K562 (cell line): ENCODE measurements around the gene ANKS1B. TPM values are rescaled to one million over a fixed set of nuclear protein-coding genes. Genes with fewer than 3 reads are reported as not detected.

Experiments used
- ATAC-seq: fragments of 200-7000 bp; cut with Tn5 transposase; 3 replicates; pipeline ENCODE4 v1.9.1; 2020; ENCODE audit warnings: moderate library complexity
- BruUV-seq: library from RNA; stranded (reverse); fragments of 400-500 nt; replicated peaks from 2 replicates; lab custom pipeline; 2021; lab: Mats Ljungman, UMichigan
- CTCF ChIA-PET: fragments of 300-600 bp; formaldehyde crosslinking; extraction: SDS; loops from one replicate; lab custom pipeline; 2021; ENCODE audit warnings: low intra/inter-chr PET ratio; lab: Yijun Ruan, JAX
- POLR2A ChIA-PET: fragments of 300-600, 350-650 bp; sonication (Branson Sonifier 250); formaldehyde crosslinking; extraction: SDS; loops from one replicate; lab custom pipeline; 2021; ENCODE audit warnings: antibody characterized with exemption, inconsistent platforms; lab: Yijun Ruan, JAX
- DNase-seq, 4 experiments: peaks; one replicate each; pipeline versions ENCODE4 v3.0.0 to v3.0.0-alpha.2; 2011 to 2018; ENCODE audit warnings: low spot score in 3 of 4, mixed read lengths in 3 of 4; ENCODE audit errors: extremely low read depth in 1 of 4
- FAIRE-seq: peaks from 2 replicates; lab custom pipeline; 2011; peaks lifted over from hg19 to GRCh38; lab: Jason Lieb, UNC
- H2AFZ ChIP-seq: 2 replicates; pipeline ENCODE4 v1.6.0; 2011; ENCODE audit warnings: low read depth, low read length, control low read depth, inconsistent platforms
- H3K27ac ChIP-seq: fragments of 200-600 bp; 3 replicates; pipeline ENCODE4 v1.8.0; 2011; ENCODE audit warnings: low read depth, mild to moderate bottlenecking, control low read depth, inconsistent platforms, low read length, moderate library complexity, mixed read lengths; ENCODE audit errors: extremely low read depth
- H3K27me3 ChIP-seq, 2 experiments: fragments of 300-600 bp in 1 of 2; 2 replicates in 1 of 2; 3 replicates in 1 of 2; pipeline versions ENCODE4 v1.6.0 to v1.8.0; 2011; ENCODE audit warnings: inconsistent platforms in 2 of 2, low read length in 2 of 2, mild to moderate bottlenecking in 1 of 2, mixed read lengths in 1 of 2, moderate library complexity in 1 of 2; ENCODE audit not compliant: control insufficient read depth in 2 of 2, insufficient read depth in 2 of 2
- H3K36me3 ChIP-seq: fragments of 300-600 bp; 3 replicates; pipeline ENCODE4 v1.8.0; 2011; ENCODE audit warnings: mild to moderate bottlenecking, low read length, inconsistent platforms; ENCODE audit not compliant: control insufficient read depth, insufficient read depth
- H3K4me1 ChIP-seq, 2 experiments: fragments of 200-600 bp in 1 of 2; replicated peaks in 1 of 2; 2 replicates in 1 of 2; 3 replicates in 1 of 2; pipeline versions ENCODE4 v1.5.1 to v1.8.0; 2011; ENCODE audit warnings: inconsistent platforms in 2 of 2, low read length in 2 of 2, mild to moderate bottlenecking in 1 of 2, mixed read lengths in 1 of 2, moderate library complexity in 1 of 2; ENCODE audit not compliant: control insufficient read depth in 2 of 2, insufficient read depth in 2 of 2
- H3K4me2 ChIP-seq: 2 replicates; pipeline ENCODE4 v1.6.1; 2011; ENCODE audit warnings: low read length, control low read depth, inconsistent platforms, mixed read lengths; ENCODE audit not compliant: insufficient read depth
- H3K4me3 ChIP-seq: fragments of 200-600 bp; sonication (generic), shearing (Covaris generic); 2 replicates; pipeline ENCODE4 v1.5.1; 2016; ENCODE audit warnings: control low read depth, inconsistent platforms
- H3K79me2 ChIP-seq: fragments of 200-600 bp; 3 replicates; pipeline ENCODE4 v1.8.0; 2011; ENCODE audit warnings: low read length, inconsistent platforms; ENCODE audit not compliant: control insufficient read depth, insufficient read depth
- H3K9ac ChIP-seq, 2 experiments: 2 replicates each; pipeline versions ENCODE4 v1.6.0 to v1.6.1; 2011; ENCODE audit warnings: low read depth in 2 of 2, low read length in 2 of 2, control low read depth in 1 of 2, inconsistent platforms in 1 of 2, mild to moderate bottlenecking in 1 of 2, mixed read lengths in 1 of 2; ENCODE audit not compliant: insufficient read depth in 1 of 2
- H3K9me1 ChIP-seq: one replicate; pipeline ENCODE4 v1.6.0; 2011; ENCODE audit warnings: inconsistent platforms, mild to moderate bottlenecking, low read length, moderate library complexity; ENCODE audit not compliant: control insufficient read depth, insufficient read depth
- H3K9me3 ChIP-seq: replicated peaks from 2 replicates; pipeline ENCODE4 v1.5.1; 2011; ENCODE audit warnings: low read depth, low read length, inconsistent platforms; ENCODE audit not compliant: control insufficient read depth, insufficient read depth
- H4K20me1 ChIP-seq: replicated peaks from 2 replicates; pipeline ENCODE4 v1.6.1; 2011; ENCODE audit warnings: low read length, inconsistent platforms, mixed read lengths; ENCODE audit not compliant: control insufficient read depth, insufficient read depth
- BCL6 ChIP-seq: fragments of 250-450 bp; sonication (Bioruptor Pico); IDR thresholded peaks from 2 replicates; pipeline ENCODE4 v1.4.0; 2020
- BMI1 ChIP-seq: fragments of 150-350 bp; IDR thresholded peaks from 2 replicates; pipeline ENCODE4 v1.6.1; 2014; ENCODE audit warnings: low read length
- C11orf30 ChIP-seq: fragments of 450-650 bp; IDR thresholded peaks from 2 replicates; pipeline ENCODE4 v1.6.1; 2016; ENCODE audit warnings: low read depth, mild to moderate bottlenecking
- DDX20 ChIP-seq: fragments of 450-650 bp; IDR thresholded peaks from 2 replicates; pipeline ENCODE4 v1.6.1; 2016; ENCODE audit warnings: missing genetic modification characterization, low read depth, mild to moderate bottlenecking, missing compliant biosample characterization, moderate library complexity
- FOXK2 ChIP-seq, 2 experiments: fragments of 450-650 bp; IDR thresholded peaks in 1 of 2; conservative IDR thresholded peaks in 1 of 2; 2 replicates each; pipeline ENCODE4 v1.6.1; 2016; ENCODE audit warnings: low read depth in 2 of 2, mild to moderate bottlenecking in 1 of 2
- FOXP4 ChIP-seq: sonication (generic); formaldehyde crosslinking; IDR thresholded peaks from 2 replicates; pipeline ENCODE4 v1.8.0; 2022; ENCODE audit warnings: mild to moderate bottlenecking, missing genetic modification reagents, borderline replicate concordance
- KAT7 ChIP-seq: sonication (generic); formaldehyde crosslinking; IDR thresholded peaks from 2 replicates; pipeline ENCODE4 v1.8.0; 2022; ENCODE audit warnings: missing genetic modification reagents, mild to moderate bottlenecking, borderline replicate concordance
- MAFF ChIP-seq: IDR thresholded peaks from 2 replicates; pipeline ENCODE4 v1.6.1; 2012; ENCODE audit warnings: low read length, improper control_type of control experiment
- MAFK ChIP-seq: IDR thresholded peaks from 2 replicates; pipeline ENCODE4 v1.6.1; 2011; ENCODE audit warnings: low read length, improper control_type of control experiment
- NCOA4 ChIP-seq: fragments of 450-650 bp; IDR thresholded peaks from 2 replicates; pipeline ENCODE4 v1.6.1; 2018; ENCODE audit warnings: mild to moderate bottlenecking; ENCODE audit not compliant: partially characterized antibody
- NR0B1 ChIP-seq: fragments of 450-650 bp; IDR thresholded peaks from one replicate; pipeline ENCODE4 v1.6.1; 2018; ENCODE audit warnings: mild to moderate bottlenecking, moderate library complexity; ENCODE audit not compliant: partially characterized antibody
- TCF7 ChIP-seq: sonication (generic); IDR thresholded peaks from 2 replicates; pipeline ENCODE4 v1.6.1; 2016; ENCODE audit warnings: antibody characterized with exemption, borderline replicate concordance
- ZNF134 ChIP-seq: fragments of 250-450 bp; sonication (Bioruptor Pico); conservative IDR thresholded peaks from 2 replicates; pipeline ENCODE4 v1.4.0; 2020
- ZNF316 ChIP-seq: fragments of 450-650 bp; IDR thresholded peaks from 2 replicates; pipeline ENCODE4 v1.6.1; 2016
- ZNF699 ChIP-seq: fragments of 250-450 bp; sonication (Bioruptor Pico); IDR thresholded peaks from 2 replicates; pipeline ENCODE4 v1.8.0; 2021; ENCODE audit warnings: mild to moderate bottlenecking, moderate library complexity; ENCODE audit not compliant: insufficient replicate concordance
- WGBS: fragments of 100-300 bp; shearing (Covaris generic); methylation state at CpG from one replicate; pipeline ENCODE4 v1.1.6; 2016; ENCODE audit warnings: low coverage, mixed read lengths; ENCODE audit not compliant: insufficient coverage; ENCODE audit errors: missing lambda C conversion rate; 5-methylcytosine and 5-hydroxymethylcytosine counted together
- in situ Hi-C: fragments of 300-500 bp; cut with MboI; formaldehyde crosslinking; loops from 4 replicates; pipeline ENCODE4 v1.15.0; 2018; ENCODE audit warnings: inconsistent platforms, mixed read lengths
- intact Hi-C: fragments of 100-400 bp; cut with micrococcal nuclease; formaldehyde crosslinking; loops from 2 replicates; pipeline ENCODE4 v1.14.2; 2022
- polyA plus RNA-seq, 8 experiments: library from polyadenylated mRNA; depleted of rRNA in 4 of 8; stranded (reverse) in 5 of 8; unstranded in 3 of 8; fragments of >200 nt; fragmentation: Nextera tagmentation in 2 of 8; fragmentation: Illumina TruSeq in 1 of 8; extraction: Ambion mirVana in 2 of 8; extraction: Trizol in 1 of 8; gene quantifications; 2 replicates each; pipeline versions ENCODE4 v1.2.1 to v1.2.3, GENCODE V29; 2011 to 2014; ENCODE audit warnings: inconsistent platforms in 1 of 8, missing spikeins in 1 of 8
- total RNA-seq, 7 experiments: library from RNA; depleted of rRNA in 6 of 7; stranded (reverse); fragments of >200 nt in 6 of 7; fragmentation: Illumina TruSeq in 2 of 7; extraction: Trizol in 2 of 7; gene quantifications; 2 replicates each; pipeline versions ENCODE4 v1.2.1 to v1.2.3, GENCODE V29; 2011 to 2021; ENCODE audit warnings: low replicate concordance in 1 of 7
- TF ChIP-seq, protein P1 (sequence below), 3 experiments: IDR thresholded peaks in 2 of 3; conservative IDR thresholded peaks in 1 of 3; 2 replicates each; pipeline ENCODE4 v1.5.1; 2011 to 2012; ENCODE audit warnings: low read length in 3 of 3, mild to moderate bottlenecking in 3 of 3, control low read depth in 2 of 3, improper control_type of control experiment in 1 of 3, inconsistent platforms in 1 of 3, low read depth in 1 of 3, mixed read lengths in 1 of 3, moderate library complexity in 1 of 3; ENCODE audit not compliant: insufficient read depth in 2 of 3
- TF ChIP-seq, protein P2 (sequence below): fragments of 200-800 bp; sonication (Bioruptor generic); IDR thresholded peaks from 2 replicates; pipeline ENCODE4 v1.6.1; 2017; ENCODE audit warnings: missing genetic modification characterization, missing compliant biosample characterization

Gene ANKS1B
- total and polyA plus RNA-seq, 9 of the 15 experiments (the other 6 are each of a cell fraction or from before 2014, with no cell fraction given) = 0.04 to 0.47 (median 0.28) TPM; not detected in 4

DNA sequence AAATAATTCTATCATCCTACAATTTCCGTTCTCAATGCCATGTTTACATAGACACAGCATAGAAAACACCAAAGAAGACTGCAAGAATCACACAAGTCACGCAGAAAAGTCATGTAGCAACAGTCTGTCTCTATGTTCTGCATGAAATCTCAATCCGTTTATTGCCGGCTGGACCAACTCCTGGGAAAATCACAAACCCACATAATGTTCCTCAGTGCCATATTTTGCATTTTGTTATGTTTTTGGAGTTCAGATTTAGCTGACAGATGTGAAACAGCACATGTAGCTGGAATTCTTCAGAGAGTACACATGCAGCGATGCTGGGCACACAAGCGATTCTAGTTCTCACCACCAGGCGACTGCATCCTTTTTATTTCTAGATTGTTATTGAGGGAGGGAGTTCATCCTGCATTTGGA is 1146.5 kb downstream of the ANKS1B start:
- Histone ChIP-seq H3K27ac (no peak overlapping the region), H2AFZ (no peak overlapping the region), H3K4me1 (no peaks in the 10 kb centered on the region), H3K36me3 (no peaks in the 10 kb centered on the region), H3K4me2 (no peak overlapping the region)
- in situ Hi-C loops = no loop called here
- no peak for TF ChIP-seq DDX20 (tag)
- no peak for TF ChIP-seq ZNF699 (CRISPR knock-in tag)
- no peak for TF ChIP-seq FOXP4 (CRISPR knock-in tag)
- TF ChIP-seq BMI1 = no peak
- TF ChIP-seq FOXK2 (conservative IDR thresholded peaks at IDR 0.05 in 1 of 2, IDR thresholded peaks at IDR 0.05 in 1 of 2; ENCODE audit: low read depth in 2 of 2) = no peak
- TF ChIP-seq, protein P1, sequence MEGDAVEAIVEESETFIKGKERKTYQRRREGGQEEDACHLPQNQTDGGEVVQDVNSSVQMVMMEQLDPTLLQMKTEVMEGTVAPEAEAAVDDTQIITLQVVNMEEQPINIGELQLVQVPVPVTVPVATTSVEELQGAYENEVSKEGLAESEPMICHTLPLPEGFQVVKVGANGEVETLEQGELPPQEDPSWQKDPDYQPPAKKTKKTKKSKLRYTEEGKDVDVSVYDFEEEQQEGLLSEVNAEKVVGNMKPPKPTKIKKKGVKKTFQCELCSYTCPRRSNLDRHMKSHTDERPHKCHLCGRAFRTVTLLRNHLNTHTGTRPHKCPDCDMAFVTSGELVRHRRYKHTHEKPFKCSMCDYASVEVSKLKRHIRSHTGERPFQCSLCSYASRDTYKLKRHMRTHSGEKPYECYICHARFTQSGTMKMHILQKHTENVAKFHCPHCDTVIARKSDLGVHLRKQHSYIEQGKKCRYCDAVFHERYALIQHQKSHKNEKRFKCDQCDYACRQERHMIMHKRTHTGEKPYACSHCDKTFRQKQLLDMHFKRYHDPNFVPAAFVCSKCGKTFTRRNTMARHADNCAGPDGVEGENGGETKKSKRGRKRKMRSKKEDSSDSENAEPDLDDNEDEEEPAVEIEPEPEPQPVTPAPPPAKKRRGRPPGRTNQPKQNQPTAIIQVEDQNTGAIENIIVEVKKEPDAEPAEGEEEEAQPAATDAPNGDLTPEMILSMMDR (IDR thresholded peaks at IDR 0.05 in 2 of 3, conservative IDR thresholded peaks at IDR 0.05 in 1 of 3; ENCODE audit: insufficient read depth in 2 of 3, low read depth in 1 of 3, low read length in 3 of 3) = peak; percentile 27 to 36 (median 35); a peak in 4 of 6 replicates
- TF ChIP-seq KAT7 (CRISPR knock-in tag) = no peak
- 0 out of 2 replicates have a peak, but pooled peaks have one; percentile 4 for TF ChIP-seq C11orf30
- 0 out of 2 replicates have a peak, but pooled peaks have one; percentile 35 for TF ChIP-seq MAFK
- TF ChIP-seq, protein P2, sequence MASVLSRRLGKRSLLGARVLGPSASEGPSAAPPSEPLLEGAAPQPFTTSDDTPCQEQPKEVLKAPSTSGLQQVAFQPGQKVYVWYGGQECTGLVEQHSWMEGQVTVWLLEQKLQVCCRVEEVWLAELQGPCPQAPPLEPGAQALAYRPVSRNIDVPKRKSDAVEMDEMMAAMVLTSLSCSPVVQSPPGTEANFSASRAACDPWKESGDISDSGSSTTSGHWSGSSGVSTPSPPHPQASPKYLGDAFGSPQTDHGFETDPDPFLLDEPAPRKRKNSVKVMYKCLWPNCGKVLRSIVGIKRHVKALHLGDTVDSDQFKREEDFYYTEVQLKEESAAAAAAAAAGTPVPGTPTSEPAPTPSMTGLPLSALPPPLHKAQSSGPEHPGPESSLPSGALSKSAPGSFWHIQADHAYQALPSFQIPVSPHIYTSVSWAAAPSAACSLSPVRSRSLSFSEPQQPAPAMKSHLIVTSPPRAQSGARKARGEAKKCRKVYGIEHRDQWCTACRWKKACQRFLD (CRISPR knock-in tag) = no peak
- no peak for TF ChIP-seq NR0B1
- TF ChIP-seq ZNF316 = peak; percentile 14; the same call in 1 of the 2 replicates
- no peak for TF ChIP-seq ZNF134 (CRISPR knock-in tag)
- no peak for TF ChIP-seq TCF7
- TF ChIP-seq BCL6 (CRISPR knock-in tag) = no peak
- 0 out of 2 replicates have a peak, but pooled peaks have one; percentile 9 for TF ChIP-seq MAFF
- TF ChIP-seq NCOA4 = no peak
- TF ChIP-seq, all 486 proteins: peak for 5
- ChIA-PET CTCF (no interaction called here), POLR2A (interaction anchor here (0.5 kb wide), 1 partner anchor 459 kb away, joined by 3 read pairs; no protein-coding TSS in a partner anchor)
- FAIRE-seq (no peak), ATAC-seq (peak; percentile 76), DNase-seq (no peak)
- Histone ChIP-seq H3K4me3 (no peak overlapping the region), H3K9me3 (no peaks in the 10 kb centered on the region), H3K79me2 (no peaks in the 10 kb centered on the region), H3K9ac (no peak overlapping the region), H3K9me1 (no peaks in the 10 kb centered on the region), H3K27me3 (no peaks in the 10 kb centered on the region), H4K20me1 (no peaks in the 10 kb centered on the region)
- intact Hi-C loops = no loop called here
- no TSS peak for BruUV-seq
- WGBS = under 1% methylated on average over 7 of the region's 7 CpGs
